Heart right ventricle (tissue), 16 donors: ENCODE data around the gene PMVK. TPM values are rescaled to one million over a fixed set of nuclear protein-coding genes. Genes with fewer than 3 reads are reported as not detected.
A peak's percentile ranks its signal among the peaks of the same experiment; 100 is the strongest.

Experiments
- ATAC-seq, 8 donors: fragments of 200-7000 bp; cut with Tn5 transposase; one replicate each; pipeline ENCODE4 v1.9.1; 2020; ENCODE audit warnings: mild to moderate bottlenecking in 8 of 8, moderate library complexity in 8 of 8, moderate number of reproducible peaks in 1 of 8
- DNase-seq, 2 donors: peaks; one replicate each; pipeline ENCODE4 v3.0.0-alpha.2; 2020
- H3K27ac ChIP-seq, 10 donors: fragments of 200-600 bp; sonication (generic) in 2 of 10; one replicate each; pipeline versions ENCODE4 v1.5.0 to v1.8.0; 2020 to 2022; ENCODE audit warnings: mild to moderate bottlenecking in 3 of 10
- H3K27me3 ChIP-seq, 7 donors: fragments of 200-600 bp; one replicate each; pipeline ENCODE4 v1.8.0; 2021 to 2022; ENCODE audit warnings: mild to moderate bottlenecking in 2 of 7
- H3K36me3 ChIP-seq, 9 donors: fragments of 200-600 bp; sonication (generic) in 1 of 9; one replicate each; pipeline versions ENCODE4 v1.5.0 to v1.8.0; 2020 to 2022; ENCODE audit warnings: mild to moderate bottlenecking in 2 of 9
- H3K4me1 ChIP-seq, 9 donors: fragments of 200-600 bp; sonication (generic) in 1 of 9; one replicate each; pipeline versions ENCODE4 v1.5.0 to v1.8.0; 2020 to 2022; ENCODE audit warnings: mild to moderate bottlenecking in 4 of 9
- H3K4me3 ChIP-seq, 10 donors: fragments of 200-600 bp; sonication (generic) in 2 of 10; one replicate each; pipeline versions ENCODE4 v1.5.0 to v1.8.0; 2020 to 2022; ENCODE audit warnings: mild to moderate bottlenecking in 7 of 10, moderate library complexity in 2 of 10
- H3K9me3 ChIP-seq, 11 donors: fragments of 200-600 bp in 10 of 11; sonication (generic) in 2 of 11; one replicate each; pipeline versions ENCODE4 v1.5.0 to v1.8.0; 2013 to 2022; ENCODE audit warnings: mild to moderate bottlenecking in 2 of 11, control low read depth in 1 of 11, moderate library complexity in 1 of 11
- WGBS, 2 donors: extraction: QIAGEN DNeasy Blood & Tissue Kit; methylation state at CpG; one replicate each; pipeline ENCODE4 v1.1.7; 2013; ENCODE audit warnings: inconsistent platforms in 1 of 2; 5-methylcytosine and 5-hydroxymethylcytosine counted together
- intact Hi-C, 10 donors: fragments of 100-400 bp; cut with DNase I; formaldehyde crosslinking; loops; one replicate each; pipeline versions ENCODE4 v1.11.1 to v1.14.2; 2022
- microRNA-seq, 2 donors: library from miRNA; unstranded; fragments of <30 nt; microRNA quantifications; one replicate each; pipeline ENCODE4 v1.2.0, GENCODE V29; 2021
- polyA plus RNA-seq, 2 donors: library from polyadenylated mRNA; stranded (reverse); fragments of 200-250 nt; gene quantifications; one replicate each; pipeline ENCODE4 v1.2.3, GENCODE V29; 2013
- total RNA-seq, 10 donors: library from RNA; stranded (reverse); fragmentation: NEBNext Ultra II Directional in 3 of 10; extraction: Animal tissue kit (Norgen Biotek cat#: 25700) in 3 of 10; gene quantifications; one replicate each; pipeline versions ENCODE4 v1.2.1 to v1.2.4, GENCODE V29; 2021 to 2023
- TF ChIP-seq, protein P1 (sequence below), 9 donors: fragments of 200-600 bp; sonication (generic) in 2 of 9; IDR thresholded peaks; one replicate each; pipeline versions ENCODE4 v1.5.0 to v1.8.0; 2021 to 2022; ENCODE audit warnings: antibody characterized with exemption in 9 of 9, mild to moderate bottlenecking in 5 of 9, moderate library complexity in 1 of 9
- donor health status: Arrhythmogenic right ventricular cardiomyopathy.
- donor health status: ischemic (EF 13 %, LVEDD 7.1; RV severe dilation, severe dysfunction).
- donor health status: healthy with polysubstance abuse.
- donor health status: DM: no; HTN: yes; CAD: no.
- donor health status: DM: no; HTN: no; CAD: no.
- donor health status: ischemic (EF 25% LVEDD 6.9; RV normal size, moderate dysfunction).
- donor health status: ischemic (EF 25% LVEDD 5.7; RV mildly dilated, moderate dysfunction).
- donor health status: healthy.
- donor health status: DM: yes; HTN: yes; CAD: no.
- donor health status: Ischemic cardiomyopathy.
- donor health status: ischemic (EF 35%, LVEDD 5.7; RV mildly dilated, moderate dysfunction).
- donor health status: nonischemic (EF 11% LVEDD 7.7; RV severe dilation, severe dysfunction).
- donor health status: DM: yes; HTN: yes; CAD: no.
- donor health status: PGD.
- donor health status: ischemic (EF 29% LVEDD 5.4; RV normal size, mild dysfunction).
- donor health status: nonischemic (EF 23%, LVEDD 6.1; RV moderate dilation, normal function).

Gene PMVK
- total and polyA plus RNA-seq, 12 donors: 29.9 to 66.4 (median 40.5) TPM

DNA sequence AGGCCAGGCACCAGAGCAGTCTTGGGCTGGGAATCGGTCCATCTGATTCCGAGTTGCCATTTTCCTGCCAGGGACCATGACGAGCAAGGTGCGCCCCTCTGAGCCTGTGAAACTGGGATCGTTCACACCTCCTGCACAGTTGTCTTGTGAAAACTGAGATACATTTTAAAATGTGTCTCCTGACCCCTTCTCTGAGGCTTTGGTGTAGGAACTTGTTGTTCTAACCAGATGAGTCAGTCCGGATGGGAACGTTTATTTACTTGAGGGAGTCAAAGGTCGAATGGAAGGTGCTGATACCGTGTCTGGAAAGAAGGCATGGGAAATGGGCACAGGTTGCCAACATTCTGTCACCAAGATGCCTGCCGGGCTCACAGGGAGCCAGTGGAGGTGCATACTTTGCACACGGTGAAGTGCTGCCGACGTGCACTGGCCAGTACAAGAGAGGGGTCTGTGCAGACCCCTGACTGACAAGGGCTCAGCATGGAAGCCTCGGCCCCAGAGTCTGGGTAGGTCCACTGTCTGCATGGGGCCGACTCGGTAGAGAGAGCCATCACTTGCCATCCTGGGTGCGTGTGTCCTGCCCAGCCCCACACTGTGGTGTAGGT, 59.0 kb downstream of the PMVK start:
- intact Hi-C loops: loop anchor here in 9 of 10 donors (2.0 to 10.0 kb wide), 11 partner anchors 50 to 400 kb away; partner anchors contain the start of genes UBE2Q1 (in 3 of the 9) and CHRNB2 (in 1 of the 9)
- no peaks in the 10 kb centered on the region for H3K27me3 ChIP-seq
- WGBS, 2 donors: 63 to 68% methylated on average over 17 of the region's 17 CpGs
- H3K36me3 ChIP-seq: no peaks in the 10 kb centered on the region
- peak in 5 of 8 donors; percentile 5 to 32 (median 15) for ATAC-seq
- no peak for DNase-seq
- H3K27ac ChIP-seq: no peak overlapping the region
- TF ChIP-seq, protein P1, sequence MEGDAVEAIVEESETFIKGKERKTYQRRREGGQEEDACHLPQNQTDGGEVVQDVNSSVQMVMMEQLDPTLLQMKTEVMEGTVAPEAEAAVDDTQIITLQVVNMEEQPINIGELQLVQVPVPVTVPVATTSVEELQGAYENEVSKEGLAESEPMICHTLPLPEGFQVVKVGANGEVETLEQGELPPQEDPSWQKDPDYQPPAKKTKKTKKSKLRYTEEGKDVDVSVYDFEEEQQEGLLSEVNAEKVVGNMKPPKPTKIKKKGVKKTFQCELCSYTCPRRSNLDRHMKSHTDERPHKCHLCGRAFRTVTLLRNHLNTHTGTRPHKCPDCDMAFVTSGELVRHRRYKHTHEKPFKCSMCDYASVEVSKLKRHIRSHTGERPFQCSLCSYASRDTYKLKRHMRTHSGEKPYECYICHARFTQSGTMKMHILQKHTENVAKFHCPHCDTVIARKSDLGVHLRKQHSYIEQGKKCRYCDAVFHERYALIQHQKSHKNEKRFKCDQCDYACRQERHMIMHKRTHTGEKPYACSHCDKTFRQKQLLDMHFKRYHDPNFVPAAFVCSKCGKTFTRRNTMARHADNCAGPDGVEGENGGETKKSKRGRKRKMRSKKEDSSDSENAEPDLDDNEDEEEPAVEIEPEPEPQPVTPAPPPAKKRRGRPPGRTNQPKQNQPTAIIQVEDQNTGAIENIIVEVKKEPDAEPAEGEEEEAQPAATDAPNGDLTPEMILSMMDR (IDR thresholded peaks at IDR 0.05): no peak
- H3K9me3 ChIP-seq: no peaks in the 10 kb centered on the region
- peaks cover 0 to 7% (median 0%) of the 10 kb centered on the region in 9 donors for H3K4me1 ChIP-seq
- no peak overlapping the region for H3K4me3 ChIP-seq

- no peak for ATAC-seq
- H3K27me3 ChIP-seq: no peaks in the 10 kb centered on the region
- WGBS, 2 donors: 75 to 81% methylated on average over 3 of the region's 3 CpGs
- H3K27ac ChIP-seq: no peak overlapping the region
- TF ChIP-seq, protein P1 (IDR thresholded peaks at IDR 0.05): no peak
- peaks cover 0 to 7% (median 0%) of the 10 kb centered on the region in 9 donors for H3K4me1 ChIP-seq
- H3K4me3 ChIP-seq: no peak overlapping the region
- no peaks in the 10 kb centered on the region for H3K9me3 ChIP-seq
- no peaks in the 10 kb centered on the region for H3K36me3 ChIP-seq
- DNase-seq: no peak
- intact Hi-C loops: loop anchor here in 9 of 10 donors (2.0 to 10.0 kb wide), 11 partner anchors 50 to 400 kb away; partner anchors contain the start of genes UBE2Q1 (in 3 of the 9) and CHRNB2 (in 1 of the 9)
Observed at GRCh38 chr1:154876842-154877369, 59.6 kb downstream of the PMVK start.

Small RNA genes lying within 50 kb of the gene (microRNA-seq; reads per million reads assigned to microRNA genes)
- gene MIR4258: 0 reads per million in 2 donors

Other genes starting within 250 kb of the PMVK start
- 1 to 10 TPM in 9 of 10 donors, under 1 TPM in 1; 0.52 to 5.9 (median 2.7) TPM for gene KCNN3, start 66.4 kb downstream of the PMVK start, total RNA-seq
- gene KCNN3, start 66.4 kb downstream of the PMVK start, polyA plus RNA-seq: under 1 TPM; 0.17 to 0.59 TPM
- gene PBXIP1, start 19.4 kb upstream of the PMVK start, total RNA-seq: 10 to 100 TPM; 38.3 to 75.0 (median 48.8) TPM
- gene PBXIP1, start 19.4 kb upstream of the PMVK start, polyA plus RNA-seq: 10 to 100 TPM; 25.4 to 33.0 TPM
- 10 to 100 TPM in 9 of 10 donors, 1 to 10 TPM in 1; 8.8 to 18.0 (median 13.9) TPM for gene PYGO2, start 25.1 kb upstream of the PMVK start, total RNA-seq
- 10 to 100 TPM; 11.9 to 12.1 TPM for gene PYGO2, start 25.1 kb upstream of the PMVK start, polyA plus RNA-seq
- 10 to 100 TPM; 42.6 to 95.7 (median 57.8) TPM for gene SHC1, start 34.0 kb upstream of the PMVK start, total RNA-seq
- gene SHC1, start 34.0 kb upstream of the PMVK start, polyA plus RNA-seq: 10 to 100 TPM; 35.6 to 58.3 TPM
- gene CKS1B, start 38.0 kb upstream of the PMVK start, total RNA-seq: 10 to 100 TPM; 10.9 to 30.9 (median 17.5) TPM
- 10 to 100 TPM in 1 of 2 donors, 1 to 10 TPM in 1; 4.6 to 36.7 TPM for gene CKS1B, start 38.0 kb upstream of the PMVK start, polyA plus RNA-seq
- gene FLAD1, start 46.6 kb upstream of the PMVK start, total RNA-seq: 10 to 100 TPM; 20.1 to 36.8 (median 24.1) TPM
- 10 to 100 TPM; 25.1 to 41.6 TPM for gene FLAD1, start 46.6 kb upstream of the PMVK start, polyA plus RNA-seq
- not detected for gene LENEP, start 56.9 kb upstream of the PMVK start, total RNA-seq
- not detected for gene LENEP, start 56.9 kb upstream of the PMVK start, polyA plus RNA-seq
- gene ZBTB7B, start 66.1 kb upstream of the PMVK start, total RNA-seq: 10 to 100 TPM; 25.7 to 54.7 (median 34.5) TPM
- gene ZBTB7B, start 66.1 kb upstream of the PMVK start, polyA plus RNA-seq: 10 to 100 TPM; 41.1 to 51.6 TPM
- under 1 TPM in 9 of 10 donors, not detected in 1; 0.15 to 0.67 (median 0.30) TPM for gene DCST2, start 97.1 kb upstream of the PMVK start, total RNA-seq
- gene DCST2, start 97.1 kb upstream of the PMVK start, polyA plus RNA-seq: 1 to 10 TPM in 1 of 2 donors, under 1 TPM in 1; 0.38 to 1.8 TPM
- not detected for gene DCST1, start 97.1 kb upstream of the PMVK start, total RNA-seq
- under 1 TPM in 1 of 2 donors, not detected in 1; 0.29 TPM for gene DCST1, start 97.1 kb upstream of the PMVK start, polyA plus RNA-seq
- gene ADAM15, start 114.6 kb upstream of the PMVK start, total RNA-seq: 100 to 1,000 TPM in 1 of 10 donors, 10 to 100 TPM in 9; 46.7 to 146 (median 58.5) TPM
- gene ADAM15, start 114.6 kb upstream of the PMVK start, polyA plus RNA-seq: 100 to 1,000 TPM; 144 to 305 TPM
- 1 to 10 TPM in 8 of 10 donors, under 1 TPM in 2; 0.49 to 2.8 (median 1.8) TPM for gene EFNA4, start 127.0 kb upstream of the PMVK start, total RNA-seq
- gene EFNA4, start 127.0 kb upstream of the PMVK start, polyA plus RNA-seq: 1 to 10 TPM; 4.2 to 5.4 TPM
- gene EFNA3, start 142.1 kb upstream of the PMVK start, total RNA-seq: 1 to 10 TPM in 1 of 10 donors, under 1 TPM in 8, not detected in 1; 0.23 to 1.9 (median 0.46) TPM
- 1 to 10 TPM in 1 of 2 donors, under 1 TPM in 1; 0.95 to 1.8 TPM for gene EFNA3, start 142.1 kb upstream of the PMVK start, polyA plus RNA-seq
- 10 to 100 TPM; 28.9 to 50.0 (median 35.6) TPM for gene EFNA1, start 191.2 kb upstream of the PMVK start, total RNA-seq
- gene EFNA1, start 191.2 kb upstream of the PMVK start, polyA plus RNA-seq: 100 to 1,000 TPM in 1 of 2 donors, 10 to 100 TPM in 1; 44.2 to 104 TPM
- 10 to 100 TPM in 2 of 10 donors, 1 to 10 TPM in 8; 5.5 to 16.8 (median 7.9) TPM for gene SLC50A1, start 199.1 kb upstream of the PMVK start, total RNA-seq
- 10 to 100 TPM; 23.2 to 33.7 TPM for gene SLC50A1, start 199.1 kb upstream of the PMVK start, polyA plus RNA-seq
- gene DPM3, start 203.8 kb upstream of the PMVK start, total RNA-seq: 10 to 100 TPM; 48.2 to 70.9 (median 53.4) TPM
- 100 to 1,000 TPM; 144 to 304 TPM for gene DPM3, start 203.8 kb upstream of the PMVK start, polyA plus RNA-seq
- gene KRTCAP2, start 236.6 kb upstream of the PMVK start, total RNA-seq: 100 to 1,000 TPM in 9 of 10 donors, 10 to 100 TPM in 1; 96.1 to 173 (median 114) TPM
- gene KRTCAP2, start 236.6 kb upstream of the PMVK start, polyA plus RNA-seq: 100 to 1,000 TPM; 302 to 355 TPM
- gene TRIM46, start 237.1 kb upstream of the PMVK start, total RNA-seq: under 1 TPM in 2 of 10 donors, not detected in 8; 0.10 to 0.35 TPM
- gene TRIM46, start 237.1 kb upstream of the PMVK start, polyA plus RNA-seq: under 1 TPM; 0.04 to 0.07 TPM